Measurements from ENCODE around the gene LGALSL. TPM values are rescaled to one million over a fixed set of nuclear protein-coding genes. Genes with fewer than 3 reads are reported as not detected.

LGALSL gene
- total and polyA plus RNA-seq, 2 of the 13 experiments (the other 11 are each of a cell fraction or from before 2014, with no cell fraction given), result 15.4 to 20.0 TPM

GRCh38 chr2:64461271-64462058 lies 7.5 kb downstream of the LGALSL start:
- 87% methylated on average over 7 of the region's 7 CpGs for WGBS (ENCODE audit: low lambda C conversion rate)
- H3K9me3 ChIP-seq (ENCODE audit: low read length), result no peaks in the 10 kb centered on the region
- no TSS peak for BruUV-seq (replicated peaks)
- H3K27me3 ChIP-seq (ENCODE audit: control insufficient read depth in 1 of 2, insufficient read depth in 2 of 2, low read length in 2 of 2), result no peaks in the 10 kb centered on the region
- ChIA-PET CTCF (ENCODE audit: low intra/inter-chr PET ratio, low total read pairs) (no interaction called here), POLR2A (no interaction called here)
- H3K4me1 ChIP-seq (ENCODE audit: insufficient read depth, low read length), result 0 out of 2 replicates have a peak, but pooled peaks cover 7% of the 10 kb centered on the region
- H3K4me3 ChIP-seq (replicated peaks in 1 of 3; ENCODE audit: insufficient read depth in 1 of 3, low read depth in 2 of 3, low read length in 3 of 3), result no peak overlapping the region
- H4K20me1 ChIP-seq (ENCODE audit: insufficient read depth, low read length), result no peaks in the 10 kb centered on the region
- no peak for TF ChIP-seq RXRA (CRISPR knock-in tag; IDR thresholded peaks at IDR 0.05)
- TF ChIP-seq CREB1 (IDR thresholded peaks at IDR 0.05), result no peak
- TF ChIP-seq CREB1 (CRISPR knock-in tag; IDR thresholded peaks at IDR 0.05), result no peak
- TF ChIP-seq FOXJ3 (CRISPR knock-in tag; IDR thresholded peaks at IDR 0.05; ENCODE audit: borderline replicate concordance), result no peak
- no peak for TF ChIP-seq ZNF354B (CRISPR knock-in tag; IDR thresholded peaks at IDR 0.05)
- TF ChIP-seq ZSCAN5A (CRISPR knock-in tag; IDR thresholded peaks at IDR 0.05; ENCODE audit: borderline replicate concordance), result no peak
- no peak for TF ChIP-seq NAIF1 (CRISPR knock-in tag; IDR thresholded peaks at IDR 0.05; ENCODE audit: borderline replicate concordance)
- no peak for TF ChIP-seq MAF1 (CRISPR knock-in tag; IDR thresholded peaks at IDR 0.05; ENCODE audit: borderline replicate concordance)
- TF ChIP-seq MBD4 (IDR thresholded peaks at IDR 0.05; ENCODE audit: borderline replicate concordance, low read length), result no peak
- no peak for TF ChIP-seq CCDC6 (CRISPR knock-in tag; IDR thresholded peaks at IDR 0.05)
- TF ChIP-seq ZNF839 (CRISPR knock-in tag; IDR thresholded peaks at IDR 0.05; ENCODE audit: borderline replicate concordance), result no peak
- no peak for TF ChIP-seq FOXK1 (CRISPR knock-in tag; IDR thresholded peaks at IDR 0.05; ENCODE audit: borderline replicate concordance, low read depth)
- TF ChIP-seq GATAD2A (CRISPR knock-in tag; IDR thresholded peaks at IDR 0.05), result no peak
- FAIRE-seq, result no peak
- H3K4me2 ChIP-seq (ENCODE audit: low read depth, low read length), result no peak overlapping the region
- intact Hi-C loops (cut with micrococcal nuclease; ENCODE audit: unreplicated experiment) (no loop called here), in situ Hi-C loops (cut with HindIII; ENCODE audit: extremely low pct_ligation_motif_present, low pct_unique_long_range_greater_than_20kb) (no loop called here)
- no peak for ATAC-seq
- no peak overlapping the region for H3K27ac ChIP-seq (ENCODE audit: extremely low read length, insufficient read depth, low read length)
- H3K79me2 ChIP-seq (ENCODE audit: insufficient read depth, low read length), result no peaks in the 10 kb centered on the region
- no peak overlapping the region for H2AFZ ChIP-seq (ENCODE audit: low read length)
- no peak overlapping the region for H3K9ac ChIP-seq (ENCODE audit: insufficient read depth, low read depth, low read length)
- peaks cover 5 to 24% of the 10 kb centered on the region in 2 experiments for H3K36me3 ChIP-seq (replicated peaks in 1 of 2; ENCODE audit: control insufficient read depth in 1 of 2, insufficient read depth in 2 of 2, low read length in 2 of 2)
- no peak for DNase-seq (ENCODE audit: low spot score)
